Measurements from ENCODE around the gene SLC5A2.

The SLC5A2 gene

DNA sequence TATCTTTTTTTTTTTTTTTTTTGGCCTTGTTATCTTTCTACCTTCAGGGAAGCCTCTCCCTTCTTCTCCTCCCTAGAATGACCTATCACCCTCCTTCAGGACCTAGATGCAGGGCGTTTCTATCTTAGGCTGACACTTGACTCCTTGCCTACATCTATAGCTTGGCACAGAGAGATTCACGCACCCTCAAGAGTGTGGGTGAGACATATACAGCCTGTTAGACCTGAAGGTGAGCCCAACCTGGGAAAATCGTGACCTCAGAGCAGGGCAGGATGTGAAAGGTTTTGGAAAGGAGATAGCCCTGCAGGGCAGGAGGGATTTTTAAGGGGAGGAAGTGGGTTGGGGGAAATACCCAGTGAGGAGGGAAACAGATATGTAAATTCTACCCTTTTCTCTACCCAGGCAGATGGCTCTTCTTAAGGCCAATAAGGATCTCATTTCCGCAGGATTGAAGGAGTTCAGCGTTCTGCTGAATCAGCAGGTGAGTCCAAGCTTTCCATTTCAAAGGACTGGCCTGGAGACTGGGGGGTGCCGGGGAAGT lies 44.9 kb downstream of the SLC5A2 start, which contains the start of gene AHSP:
Gene AHSP, plus strand, starts transcription at position 167 of the 541 bp plus-strand sequence. Its CDS starts 240 bp downstream, at position 407.
- no peak for DNase-seq
- no peak within 1 kb of the TSS for H3K4me2 ChIP-seq (ENCODE audit: low read depth, low read length)
- H3K4me1 ChIP-seq (ENCODE audit: low read length) = no peaks in the 10 kb centered on the region
- H3K9ac ChIP-seq (ENCODE audit: low read length) = no peak within 1 kb of the TSS
- H3K79me2 ChIP-seq (ENCODE audit: low read length) = no peaks in the 10 kb centered on the region
- no peak within 1 kb of the TSS for H3K27ac ChIP-seq (ENCODE audit: low read length)
- H3F3A ChIP-seq (ENCODE audit: insufficient read depth, low read length) = no peaks in the 10 kb centered on the region
- H3K4me3 ChIP-seq (ENCODE audit: low read length) = no peak within 1 kb of the TSS
- no peaks in the 10 kb centered on the region for H3K36me3 ChIP-seq (replicated peaks; ENCODE audit: insufficient read depth, low read length)
- H4K20me1 ChIP-seq (ENCODE audit: insufficient read depth, low read length) = no peaks in the 10 kb centered on the region
- no peak within 1 kb of the TSS for H2AFZ ChIP-seq (ENCODE audit: low read length)
- H3K9me3 ChIP-seq (replicated peaks; ENCODE audit: insufficient read depth, low read length) = no peaks in the 10 kb centered on the region
- TF ChIP-seq CTCF (IDR thresholded peaks at IDR 0.05; ENCODE audit: low read length) = no peak
- TF ChIP-seq EZH2 (optimal IDR thresholded peaks at IDR 0.05; ENCODE audit: low read depth, low read length) = no peak
- TF ChIP-seq EZH2phosphoT487 (IDR thresholded peaks at IDR 0.05; ENCODE audit: low read length) = no peak
- no peaks in the 10 kb centered on the region for H3K9me2 ChIP-seq (replicated peaks; ENCODE audit: insufficient read depth, low read length)
- peaks cover 16% of the 10 kb centered on the region for H3K27me3 ChIP-seq (replicated peaks; ENCODE audit: insufficient read depth, low read length)

GRCh38 chr16:31528523-31529107 lies 45.7 kb downstream of the SLC5A2 start:
- H3K9me3 ChIP-seq (replicated peaks; ENCODE audit: insufficient read depth, low read length) = no peaks in the 10 kb centered on the region
- no peaks in the 10 kb centered on the region for H3K4me1 ChIP-seq (ENCODE audit: low read length)
- DNase-seq = no peak
- no peak overlapping the region for H3K9ac ChIP-seq (ENCODE audit: low read length)
- no peak overlapping the region for H2AFZ ChIP-seq (ENCODE audit: low read length)
- no peak overlapping the region for H3K27ac ChIP-seq (ENCODE audit: low read length)
- no peaks in the 10 kb centered on the region for H3K79me2 ChIP-seq (ENCODE audit: low read length)
- no peaks in the 10 kb centered on the region for H3K36me3 ChIP-seq (replicated peaks; ENCODE audit: insufficient read depth, low read length)
- no peak overlapping the region for H3K4me2 ChIP-seq (ENCODE audit: low read depth, low read length)
- H3F3A ChIP-seq (ENCODE audit: insufficient read depth, low read length) = no peaks in the 10 kb centered on the region
- no peak overlapping the region for H3K4me3 ChIP-seq (ENCODE audit: low read length)
- TF ChIP-seq CTCF (IDR thresholded peaks at IDR 0.05; ENCODE audit: low read length) = no peak
- TF ChIP-seq EZH2 (optimal IDR thresholded peaks at IDR 0.05; ENCODE audit: low read depth, low read length) = no peak
- TF ChIP-seq EZH2phosphoT487 (IDR thresholded peaks at IDR 0.05; ENCODE audit: low read length) = no peak
- no peaks in the 10 kb centered on the region for H4K20me1 ChIP-seq (ENCODE audit: insufficient read depth, low read length)
- H3K9me2 ChIP-seq (replicated peaks; ENCODE audit: insufficient read depth, low read length) = no peaks in the 10 kb centered on the region
- H3K27me3 ChIP-seq (replicated peaks; ENCODE audit: insufficient read depth, low read length) = peaks cover 16% of the 10 kb centered on the region

DNA sequence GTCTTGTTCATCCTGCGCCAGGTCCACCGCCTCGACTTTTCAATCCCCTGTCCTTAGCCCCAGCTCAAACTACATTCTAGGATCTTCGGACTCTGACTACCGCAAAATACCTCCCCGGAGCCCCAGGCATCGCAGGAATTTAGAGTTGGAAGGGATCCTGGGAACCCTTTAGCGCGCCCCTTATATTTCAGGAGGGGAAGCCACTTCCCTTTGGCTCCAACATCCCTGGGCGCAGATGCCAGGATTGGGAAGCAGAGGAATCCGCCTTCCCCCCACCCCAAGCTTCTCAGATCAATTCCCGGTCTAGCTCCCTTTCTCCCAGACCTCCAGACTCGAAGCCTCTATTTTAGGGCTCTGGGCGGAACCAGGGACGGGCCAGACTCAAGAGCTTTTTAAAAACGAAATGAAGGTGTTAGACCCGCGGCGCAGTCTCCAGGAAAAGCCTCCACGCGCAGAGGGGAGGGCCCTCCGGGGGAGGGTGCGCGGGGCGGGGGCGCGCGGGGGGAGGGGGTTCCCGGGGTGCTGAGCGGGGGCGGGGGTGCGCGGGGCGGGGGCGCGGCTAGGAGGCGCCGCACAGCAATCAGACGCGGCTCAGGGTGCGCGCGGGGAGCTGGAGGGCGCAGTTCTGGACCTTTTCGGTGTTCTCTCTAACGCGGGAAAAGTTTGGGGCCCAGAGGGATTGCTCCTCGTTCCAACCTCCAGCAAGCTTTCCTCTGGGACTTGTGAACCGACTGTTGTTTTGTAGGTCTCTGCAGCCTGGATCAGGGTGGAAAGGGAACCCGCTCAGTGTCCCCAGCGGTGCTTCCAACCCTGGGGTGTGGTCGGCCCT lies 46.4 kb downstream of the SLC5A2 start:
- Histone ChIP-seq H3K4me2 (ENCODE audit: low read depth, low read length) (no peak overlapping the region), H3K36me3 (replicated peaks; ENCODE audit: insufficient read depth, low read length) (no peaks in the 10 kb centered on the region), H3F3A (ENCODE audit: insufficient read depth, low read length) (no peaks in the 10 kb centered on the region), H3K4me1 (ENCODE audit: low read length) (no peaks in the 10 kb centered on the region), H2AFZ (ENCODE audit: low read length) (no peak overlapping the region), H3K9ac (ENCODE audit: low read length) (no peak overlapping the region), H4K20me1 (ENCODE audit: insufficient read depth, low read length) (no peaks in the 10 kb centered on the region), H3K9me2 (replicated peaks; ENCODE audit: insufficient read depth, low read length) (no peaks in the 10 kb centered on the region), H3K4me3 (ENCODE audit: low read length) (no peak overlapping the region), H3K27me3 (replicated peaks; ENCODE audit: insufficient read depth, low read length) (peaks cover 16% of the 10 kb centered on the region), H3K27ac (ENCODE audit: low read length) (no peak overlapping the region), H3K9me3 (replicated peaks; ENCODE audit: insufficient read depth, low read length) (no peaks in the 10 kb centered on the region), H3K79me2 (ENCODE audit: low read length) (no peaks in the 10 kb centered on the region)
- DNase-seq = no peak
- TF ChIP-seq EZH2 (optimal IDR thresholded peaks at IDR 0.05; ENCODE audit: low read depth, low read length) (no peak), CTCF (IDR thresholded peaks at IDR 0.05; ENCODE audit: low read length) (no peak), EZH2phosphoT487 (IDR thresholded peaks at IDR 0.05; ENCODE audit: low read length) (no peak)
